Amniotic epithelial cell (primary cell): ENCODE data around the gene TCF3.
"Not testable (repeated sequence)": the region's sequence is repeated elsewhere in the genome, so short reads cannot be mapped to it uniquely, and the experiment has no call there.

Experiments
- DNase-seq: peaks from one replicate; pipeline ENCODE4 v3.0.0-alpha.2; 2010; ENCODE audit warnings: low read depth

The TCF3 gene

GRCh38 chr19:1672769-1673644 lies 20.6 kb upstream of the TCF3 start:
- no peak for DNase-seq

- peak; percentile 15 for DNase-seq
These were observed 19.8 kb upstream of the TCF3 start for GRCh38 chr19:1672038-1672768.

- no peak for DNase-seq
These were observed 19.3 kb upstream of the TCF3 start for GRCh38 chr19:1671716-1672037.

GRCh38 chr19:1670747-1671146 lies 18.3 kb upstream of the TCF3 start:
- DNase-seq, result peak; percentile 44

- DNase-seq, result peak; percentile 9
These were observed 16.3 kb upstream of the TCF3 start for GRCh38 chr19:1668486-1669270.

GRCh38 chr19:1668048-1668485 lies 15.7 kb upstream of the TCF3 start:
- DNase-seq, result no peak

GRCh38 chr19:1665565-1666047 lies 13.2 kb upstream of the TCF3 start:
- no peak for DNase-seq

GRCh38 chr19:1663852-1664251 lies 11.4 kb upstream of the TCF3 start:
- no peak for DNase-seq

GRCh38 chr19:1663227-1663626 lies 10.8 kb upstream of the TCF3 start:
- DNase-seq, result not testable (repeated sequence)

GRCh38 chr19:1661995-1662394 lies 9.6 kb upstream of the TCF3 start:
- DNase-seq, result no peak

GRCh38 chr19:1659084-1659427 lies 6.6 kb upstream of the TCF3 start:
- DNase-seq, result no peak

- no peak for DNase-seq
These were observed 6.0 kb upstream of the TCF3 start for GRCh38 chr19:1658150-1659083.

GRCh38 chr19:1657746-1658145 lies 5.3 kb upstream of the TCF3 start:
- no peak for DNase-seq

- DNase-seq, result no peak
These were observed 4.6 kb upstream of the TCF3 start for GRCh38 chr19:1656988-1657536.

- DNase-seq, result no peak
These were observed 3.7 kb upstream of the TCF3 start for GRCh38 chr19:1655987-1656608.

GRCh38 chr19:1655131-1655981 lies 2.9 kb upstream of the TCF3 start:
- DNase-seq, result no peak

GRCh38 chr19:1654178-1654792 lies 1.9 kb upstream of the TCF3 start:
- DNase-seq, result no peak

GRCh38 chr19:1653300-1653628 lies 849 bp upstream of the TCF3 start:
- no peak for DNase-seq

GRCh38 chr19:1651568-1652291 lies 685 bp downstream of the TCF3 start:
- peak; percentile 12 for DNase-seq
